Germinal center (tissue), 1 donor: ENCODE results near the gene UFSP1.
"Not testable (repeated sequence)": the region's sequence is repeated elsewhere in the genome, so short reads cannot be mapped to it uniquely, and the experiment has no call there.

Source experiments
- DNase-seq: peaks from one replicate; pipeline ENCODE4 v3.0.0; 2012; ENCODE audit warnings: mixed read lengths, low spot score

The UFSP1 gene

GRCh38 chr7:100888988-100889750 is at the start of gene UFSP1:
Gene UFSP1, minus strand, starts transcription at chr7:100889715. Its CDS starts 444 bp downstream, at chr7:100889271.
- no peak for DNase-seq

GRCh38 chr7:100936167-100936566 is 46.7 kb upstream of the UFSP1 start:
- DNase-seq, result not testable (repeated sequence)

GRCh38 chr7:100935381-100935780 is 45.9 kb upstream of the UFSP1 start:
- not testable (repeated sequence) for DNase-seq

- DNase-seq, result no peak
Observed at GRCh38 chr7:100933734-100934133, 44.2 kb upstream of the UFSP1 start.

DNA sequence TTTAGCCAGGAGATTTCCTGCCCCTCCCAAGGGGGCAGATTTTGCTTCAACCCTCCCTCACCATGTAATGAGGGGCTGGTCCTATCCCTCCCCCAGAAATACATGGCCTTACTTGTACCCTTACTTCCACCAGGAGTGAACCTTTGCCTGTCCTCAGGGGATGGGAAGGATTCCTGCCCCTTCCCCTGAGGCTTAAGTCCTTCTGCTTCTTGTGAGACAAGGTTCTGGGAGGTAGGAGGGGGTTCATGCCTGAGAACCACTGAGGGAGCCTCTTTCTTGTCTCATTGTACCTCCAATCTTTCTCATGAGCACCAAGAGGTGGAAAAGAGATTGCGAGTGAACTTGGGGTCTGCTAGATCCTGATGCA is 40.3 kb upstream of the UFSP1 start:
- no peak for DNase-seq

DNA sequence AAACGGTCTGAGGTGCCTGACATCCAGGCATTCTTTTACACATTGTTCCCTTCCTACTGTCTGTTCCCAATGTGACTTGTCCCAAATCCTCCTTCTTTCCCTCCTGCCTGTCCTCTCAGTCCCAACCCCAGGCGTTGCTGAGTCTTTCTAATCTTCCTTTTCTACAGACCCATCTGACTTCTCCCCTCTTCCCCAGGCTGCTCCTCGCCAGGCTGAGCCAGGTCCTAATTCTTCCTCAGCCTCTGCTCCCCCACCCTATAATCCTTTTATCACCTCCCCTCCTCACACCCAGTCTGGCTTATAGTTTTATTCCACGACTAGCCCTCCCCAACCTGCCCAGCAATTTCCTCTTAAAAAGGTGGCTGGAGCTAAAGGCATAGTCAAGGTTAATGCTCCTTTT is 34.1 kb upstream of the UFSP1 start:
- DNase-seq, result not testable (repeated sequence)

DNA sequence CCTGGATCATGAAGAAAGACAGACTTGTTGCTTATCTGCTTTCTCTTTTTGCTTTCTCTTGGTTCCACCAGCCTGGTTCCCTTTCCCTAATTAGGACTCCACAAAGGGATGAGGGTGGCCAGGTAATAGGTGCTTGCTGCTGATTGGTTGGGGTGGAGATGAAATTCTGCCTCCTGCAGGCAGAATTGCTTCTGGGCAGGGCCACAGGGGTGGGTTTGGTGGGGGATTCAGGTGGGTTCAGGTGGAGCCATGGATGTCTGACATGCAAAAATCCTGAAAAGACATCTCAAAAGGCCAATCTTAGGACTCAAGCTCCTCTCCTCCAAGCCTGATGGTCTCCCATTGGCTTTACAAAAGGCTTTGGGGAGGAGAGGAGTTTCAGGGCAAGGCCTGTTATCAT is 31.5 kb upstream of the UFSP1 start:
- DNase-seq, result no peak

DNA sequence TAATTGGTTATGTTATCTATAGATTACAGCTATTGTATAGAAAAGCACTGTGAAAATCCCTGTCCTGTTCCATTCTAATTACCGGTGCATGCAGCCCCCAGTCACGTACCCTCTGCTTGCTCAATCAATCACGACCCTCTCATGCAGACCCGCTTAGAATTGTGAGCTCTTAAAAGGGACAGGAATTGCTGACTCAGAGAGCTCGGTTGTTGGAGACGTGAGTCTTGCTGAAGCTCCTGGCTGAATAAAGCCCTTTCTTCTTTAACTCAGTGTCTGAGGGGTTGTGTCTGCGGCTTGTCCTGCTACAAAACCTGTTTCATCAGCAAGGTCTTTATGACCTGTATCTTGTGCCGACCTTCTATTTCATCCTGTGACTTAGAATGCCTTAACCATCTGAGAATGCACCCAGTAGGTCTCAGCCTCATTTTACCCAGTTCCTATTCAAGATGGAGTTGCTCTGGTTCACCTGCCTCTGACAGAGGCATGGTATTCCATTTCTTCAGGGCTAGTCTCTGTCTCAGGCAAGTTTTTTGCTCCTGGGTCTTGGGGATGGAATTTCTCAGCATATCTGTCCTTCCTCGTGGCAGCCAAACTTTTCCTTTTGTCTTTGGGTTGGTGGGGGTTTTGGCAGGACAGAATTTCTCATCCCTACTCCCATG is 30.4 kb upstream of the UFSP1 start:
- DNase-seq, result not testable (repeated sequence)

GRCh38 chr7:100919335-100919734 is 29.8 kb upstream of the UFSP1 start:
- not testable (repeated sequence) for DNase-seq

DNA sequence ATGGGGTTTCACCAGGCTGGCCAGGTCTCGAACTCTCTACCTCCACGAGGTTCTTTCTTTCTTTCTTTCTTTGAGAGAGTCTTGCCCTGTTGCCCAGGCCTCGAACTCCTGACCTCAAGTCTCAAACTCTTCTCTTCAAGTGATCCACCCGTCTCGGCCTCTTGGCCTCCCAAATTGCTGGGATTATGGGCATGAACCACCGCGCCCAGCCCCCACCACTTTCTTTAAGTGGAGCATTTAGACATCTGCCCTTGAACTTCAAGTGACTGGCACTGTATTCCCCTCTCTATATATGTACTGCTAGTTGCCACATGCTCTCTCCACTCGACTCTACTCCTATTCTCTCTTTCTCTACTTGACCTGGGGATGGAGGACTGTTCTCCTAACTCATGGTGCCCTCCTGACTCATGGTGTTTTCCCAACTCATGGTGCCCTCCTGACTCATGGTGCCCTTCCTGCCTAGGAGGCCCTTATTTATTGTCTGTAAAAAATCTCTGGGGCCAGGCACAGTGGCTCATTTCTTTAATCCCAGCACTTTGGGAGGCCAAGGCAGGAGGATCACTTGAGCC is 25.4 kb upstream of the UFSP1 start:
- DNase-seq, result no peak

- no peak for DNase-seq
Observed at GRCh38 chr7:100914208-100914878, 24.8 kb upstream of the UFSP1 start.

DNA sequence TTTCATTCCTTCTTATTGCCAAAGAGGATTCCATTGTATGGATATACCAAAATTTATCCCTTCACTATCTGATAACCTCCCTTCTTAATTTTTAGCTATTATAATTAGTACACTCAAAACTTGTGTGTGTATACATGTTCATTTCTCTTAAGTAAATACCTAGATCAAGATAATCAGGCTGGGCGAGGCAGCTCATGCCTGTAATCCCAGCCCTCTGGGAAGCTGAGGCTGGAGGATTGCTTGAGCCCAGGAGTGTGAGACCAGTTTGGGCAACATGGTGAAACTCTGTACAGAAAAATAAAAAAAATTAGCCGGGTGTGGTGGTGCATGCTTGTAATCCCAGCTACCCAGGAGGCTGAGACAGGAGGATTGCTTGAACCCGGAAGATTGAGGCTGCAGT is 22.0 kb upstream of the UFSP1 start:
- DNase-seq, result no peak

DNA sequence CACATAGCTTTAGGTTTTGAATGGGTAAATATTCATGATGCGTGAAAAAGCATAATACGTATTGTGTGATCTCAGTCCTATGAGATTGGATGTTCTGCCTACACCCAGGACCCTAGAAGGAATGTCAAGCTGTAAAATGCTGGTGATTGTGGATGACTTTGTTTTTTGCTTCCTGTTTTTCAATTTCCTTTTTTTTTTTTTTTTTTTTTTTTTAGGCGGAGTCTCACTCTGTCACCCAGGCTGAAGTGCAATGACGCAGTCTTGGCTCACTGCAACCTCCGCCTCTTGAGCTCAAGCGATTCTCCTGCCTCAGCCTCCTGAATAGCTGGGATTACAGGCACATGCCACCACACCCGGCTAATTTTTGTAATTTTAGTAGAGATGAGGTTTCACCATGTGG is 20.9 kb upstream of the UFSP1 start:
- DNase-seq, result not testable (repeated sequence)

GRCh38 chr7:100908512-100908911 is 19.0 kb upstream of the UFSP1 start:
- DNase-seq, result no peak

DNA sequence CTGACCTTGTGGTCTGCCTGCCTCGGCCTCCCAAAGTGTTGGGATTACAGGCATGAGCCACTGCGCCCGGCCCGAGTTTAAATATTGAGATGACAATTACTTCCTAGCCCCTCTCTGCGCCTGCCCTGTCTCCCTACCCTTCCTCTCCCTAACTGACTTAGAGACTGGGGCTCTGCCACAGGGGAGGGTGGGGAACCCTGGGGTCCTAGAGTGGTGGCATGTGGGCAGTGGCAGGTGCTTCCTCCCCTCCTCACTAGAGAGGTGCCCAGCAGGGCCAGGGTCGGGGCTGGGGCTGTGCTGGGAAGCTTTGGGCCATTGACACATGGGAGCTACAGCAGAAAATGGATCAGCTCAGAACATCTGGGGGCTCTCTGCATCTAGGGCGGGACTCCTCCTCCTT is 13.1 kb upstream of the UFSP1 start:
- no peak for DNase-seq

- DNase-seq, result no peak
Observed at GRCh38 chr7:100901921-100902332, 12.4 kb upstream of the UFSP1 start.

DNA sequence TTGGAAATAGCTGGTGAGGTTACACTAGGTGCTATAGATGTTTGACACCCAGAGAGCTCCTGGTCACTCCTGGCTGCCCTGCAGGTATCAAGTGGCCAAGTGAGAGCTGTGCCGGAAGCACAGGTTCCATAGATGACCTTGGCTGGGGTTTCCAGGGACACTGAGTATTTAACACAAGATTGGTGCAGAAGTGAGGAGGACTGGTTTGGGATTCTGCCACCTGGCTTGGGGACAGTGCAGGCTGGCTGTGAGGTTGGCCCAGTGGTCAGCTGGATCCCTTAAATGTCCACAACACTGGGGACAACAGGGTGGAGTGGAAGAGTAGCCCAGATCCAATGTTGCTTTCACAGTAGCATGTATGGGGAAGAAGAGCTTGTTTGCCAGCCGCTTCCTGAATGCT is 11.5 kb upstream of the UFSP1 start:
- DNase-seq, result no peak

DNA sequence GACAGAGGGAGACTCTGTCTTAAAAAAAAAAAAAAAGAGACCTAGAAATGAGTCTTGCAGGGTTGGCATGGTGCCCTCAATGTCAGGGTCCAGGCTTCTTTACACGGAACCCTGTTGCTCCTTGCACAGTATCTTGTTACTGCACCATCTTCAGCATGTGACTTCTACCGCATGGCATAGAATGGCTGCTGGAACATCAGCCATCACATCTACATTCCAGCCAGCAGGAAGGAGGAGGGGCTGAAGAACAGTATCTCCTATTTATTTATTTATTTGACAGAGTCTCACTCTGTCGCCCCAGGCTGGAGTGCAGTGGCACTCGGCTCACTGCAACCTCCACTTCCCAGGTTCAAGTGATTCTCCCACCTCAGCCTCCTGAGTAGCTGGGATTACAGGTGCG is 9.9 kb upstream of the UFSP1 start:
- no peak for DNase-seq

GRCh38 chr7:100897772-100898454 is 8.4 kb upstream of the UFSP1 start:
- no peak for DNase-seq

GRCh38 chr7:100896732-100897608 is 7.5 kb upstream of the UFSP1 start:
- DNase-seq, result peak; percentile 59
